ENCODE data around the gene SOD2. TPM values are rescaled to one million over a fixed set of nuclear protein-coding genes. Genes with fewer than 3 reads are reported as not detected.
"Not testable (repeated sequence)": the region's sequence is repeated elsewhere in the genome, so short reads cannot be mapped to it uniquely, and the experiment has no call there.

The SOD2 gene
- total RNA-seq, 2 donors from 2014 or later: 200 to 292 TPM

GRCh38 chr6:159725208-159725607, 32.2 kb upstream of the SOD2 start:
- not testable (repeated sequence) for H3K27me3 Mint-ChIP-seq; H3K36me3 Mint-ChIP-seq (ENCODE audit: low read depth); DNase-seq; H3K9me3 ChIP-seq (ENCODE audit: control insufficient read depth, low read length, poor library complexity, severe bottlenecking); H3K4me3 Mint-ChIP-seq; ATAC-seq
- Mint-ChIP-seq H3K4me1 (peaks cover 29% of the 10 kb centered on the region), H3K27ac (peak overlapping the region; percentile 78)

DNA sequence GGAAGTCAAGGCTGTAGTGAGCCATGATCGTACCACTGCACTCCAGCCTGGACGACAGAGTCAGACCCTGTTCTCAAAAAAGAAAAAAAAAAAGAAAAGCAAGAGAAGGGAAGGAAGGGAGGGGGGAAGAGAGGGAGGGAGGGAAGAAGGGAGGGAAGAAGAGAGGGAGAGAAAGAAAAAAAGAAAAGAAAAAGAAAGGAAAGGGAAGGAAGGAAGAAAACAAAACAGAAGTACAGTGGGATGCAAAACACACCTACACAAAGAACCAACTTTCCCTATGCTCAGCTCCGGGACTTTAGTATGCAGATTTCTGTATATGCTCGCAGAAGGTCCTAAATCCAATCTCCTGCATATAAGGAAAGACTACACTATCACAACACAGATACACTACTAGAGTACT, 31.7 kb upstream of the SOD2 start:
- DNase-seq (no peak), ATAC-seq (no peak)
- Mint-ChIP-seq H3K27me3 (no peaks in the 10 kb centered on the region), H3K36me3 (ENCODE audit: low read depth) (peaks cover 4% of the 10 kb centered on the region), H3K27ac (peak overlapping the region; percentile 78), H3K4me3 (peak overlapping the region; percentile 63), H3K4me1 (peaks cover 28% of the 10 kb centered on the region)
- no peaks in the 10 kb centered on the region for H3K9me3 ChIP-seq (ENCODE audit: control insufficient read depth, low read length, poor library complexity, severe bottlenecking)

DNA sequence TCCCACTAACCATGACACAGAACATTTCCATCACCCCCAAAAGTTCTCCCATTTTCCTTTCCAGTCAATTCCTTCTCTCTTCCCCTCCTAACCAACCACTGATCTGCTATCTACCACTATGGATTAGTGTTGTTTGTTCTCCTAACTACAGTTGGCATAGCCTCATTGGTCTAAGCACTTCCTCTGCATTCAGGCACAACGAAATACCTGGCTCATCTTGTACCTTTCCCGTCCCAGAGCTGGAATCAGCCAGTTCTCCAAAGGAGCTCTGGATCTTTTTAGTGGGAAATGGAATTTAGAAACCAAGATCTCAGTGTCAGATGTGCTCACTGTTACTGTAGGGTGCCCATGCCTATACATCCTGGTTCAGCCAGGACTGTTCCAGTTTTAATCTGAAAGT, 30.2 kb upstream of the SOD2 start:
- Mint-ChIP-seq H3K27ac (no peak overlapping the region), H3K4me1 (peaks cover 18% of the 10 kb centered on the region), H3K36me3 (ENCODE audit: low read depth) (peaks cover 4% of the 10 kb centered on the region), H3K27me3 (no peaks in the 10 kb centered on the region), H3K4me3 (no peak overlapping the region)
- H3K9me3 ChIP-seq (ENCODE audit: control insufficient read depth, low read length, poor library complexity, severe bottlenecking): no peaks in the 10 kb centered on the region
- DNase-seq (no peak), ATAC-seq (no peak)

GRCh38 chr6:159722655-159723054, 29.6 kb upstream of the SOD2 start:
- no peaks in the 10 kb centered on the region for H3K9me3 ChIP-seq (ENCODE audit: control insufficient read depth, low read length, poor library complexity, severe bottlenecking)
- ATAC-seq (no peak), DNase-seq (no peak)
- Mint-ChIP-seq H3K4me3 (no peak overlapping the region), H3K27me3 (no peaks in the 10 kb centered on the region), H3K27ac (no peak overlapping the region), H3K4me1 (peaks cover 18% of the 10 kb centered on the region), H3K36me3 (ENCODE audit: low read depth) (peaks cover 4% of the 10 kb centered on the region)

GRCh38 chr6:159721981-159722380, 28.9 kb upstream of the SOD2 start:
- not testable (repeated sequence) for H3K4me3 Mint-ChIP-seq; DNase-seq; H3K9me3 ChIP-seq (ENCODE audit: control insufficient read depth, low read length, poor library complexity, severe bottlenecking); H3K27ac Mint-ChIP-seq; H3K27me3 Mint-ChIP-seq; ATAC-seq; H3K36me3 Mint-ChIP-seq (ENCODE audit: low read depth)
- peaks cover 17% of the 10 kb centered on the region for H3K4me1 Mint-ChIP-seq

DNA sequence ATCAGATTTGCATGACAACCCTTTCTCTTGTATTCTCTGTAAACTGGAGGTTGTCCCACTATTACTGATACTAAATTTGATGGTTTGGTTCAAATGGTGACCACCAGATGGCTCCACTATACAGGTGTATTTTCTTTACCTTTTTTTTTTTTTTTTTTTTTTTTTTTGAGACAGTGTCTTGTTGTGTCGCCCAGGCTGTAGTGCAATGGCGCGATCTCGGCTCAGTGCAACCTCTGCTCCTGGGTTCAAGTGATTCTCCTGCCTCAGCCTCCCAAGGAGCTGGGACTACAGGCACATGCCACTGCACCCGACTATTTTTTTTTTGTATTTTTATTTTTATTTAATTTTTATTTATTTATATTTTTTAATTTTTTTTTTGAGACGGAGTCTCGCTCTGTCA, 27.7 kb upstream of the SOD2 start:
- Mint-ChIP-seq H3K4me3 (no peak overlapping the region), H3K27me3 (no peaks in the 10 kb centered on the region), H3K36me3 (ENCODE audit: low read depth) (peaks cover 4% of the 10 kb centered on the region), H3K27ac (no peak overlapping the region), H3K4me1 (peaks cover 5% of the 10 kb centered on the region)
- no peaks in the 10 kb centered on the region for H3K9me3 ChIP-seq (ENCODE audit: control insufficient read depth, low read length, poor library complexity, severe bottlenecking)
- DNase-seq: peak in 2 of 3 donors; percentile 12 to 16
- ATAC-seq: peak; percentile 86

DNA sequence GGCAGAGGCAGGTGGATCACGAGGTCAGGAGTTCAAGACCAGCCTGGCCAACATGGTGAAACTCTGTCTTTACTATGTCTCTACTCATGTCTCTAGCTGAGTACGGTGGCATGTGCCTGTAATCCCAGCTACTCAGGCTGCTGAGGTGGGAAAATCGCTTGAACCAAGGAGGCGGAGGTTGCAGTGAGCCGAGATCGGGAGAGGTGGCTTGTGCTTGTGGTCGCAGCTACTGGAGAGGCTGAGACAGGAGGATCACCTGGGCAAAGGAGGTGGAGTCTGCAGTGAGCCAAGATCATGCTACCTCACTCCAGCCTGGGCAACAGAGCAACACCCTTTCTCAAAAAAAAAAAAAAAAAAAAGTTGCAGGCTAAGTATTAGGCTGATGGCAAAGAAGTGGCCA, 26.2 kb upstream of the SOD2 start:
- H3K27me3 Mint-ChIP-seq: no peaks in the 10 kb centered on the region
- peaks cover 4% of the 10 kb centered on the region for H3K36me3 Mint-ChIP-seq (ENCODE audit: low read depth)
- H3K4me3 Mint-ChIP-seq: no peak overlapping the region
- H3K27ac Mint-ChIP-seq: peak overlapping the region; percentile 21
- ATAC-seq (no peak), DNase-seq (no peak)
- H3K4me1 Mint-ChIP-seq: peaks cover 2% of the 10 kb centered on the region
- no peaks in the 10 kb centered on the region for H3K9me3 ChIP-seq (ENCODE audit: control insufficient read depth, low read length, poor library complexity, severe bottlenecking)

GRCh38 chr6:159718634-159719033, 25.6 kb upstream of the SOD2 start:
- H3K9me3 ChIP-seq (ENCODE audit: control insufficient read depth, low read length, poor library complexity, severe bottlenecking): no peaks in the 10 kb centered on the region
- DNase-seq (no peak), ATAC-seq (no peak)
- Mint-ChIP-seq H3K4me3 (no peak overlapping the region), H3K36me3 (ENCODE audit: low read depth) (peaks cover 4% of the 10 kb centered on the region), H3K27ac (peak overlapping the region; percentile 21), H3K27me3 (no peaks in the 10 kb centered on the region), H3K4me1 (peaks cover 2% of the 10 kb centered on the region)

DNA sequence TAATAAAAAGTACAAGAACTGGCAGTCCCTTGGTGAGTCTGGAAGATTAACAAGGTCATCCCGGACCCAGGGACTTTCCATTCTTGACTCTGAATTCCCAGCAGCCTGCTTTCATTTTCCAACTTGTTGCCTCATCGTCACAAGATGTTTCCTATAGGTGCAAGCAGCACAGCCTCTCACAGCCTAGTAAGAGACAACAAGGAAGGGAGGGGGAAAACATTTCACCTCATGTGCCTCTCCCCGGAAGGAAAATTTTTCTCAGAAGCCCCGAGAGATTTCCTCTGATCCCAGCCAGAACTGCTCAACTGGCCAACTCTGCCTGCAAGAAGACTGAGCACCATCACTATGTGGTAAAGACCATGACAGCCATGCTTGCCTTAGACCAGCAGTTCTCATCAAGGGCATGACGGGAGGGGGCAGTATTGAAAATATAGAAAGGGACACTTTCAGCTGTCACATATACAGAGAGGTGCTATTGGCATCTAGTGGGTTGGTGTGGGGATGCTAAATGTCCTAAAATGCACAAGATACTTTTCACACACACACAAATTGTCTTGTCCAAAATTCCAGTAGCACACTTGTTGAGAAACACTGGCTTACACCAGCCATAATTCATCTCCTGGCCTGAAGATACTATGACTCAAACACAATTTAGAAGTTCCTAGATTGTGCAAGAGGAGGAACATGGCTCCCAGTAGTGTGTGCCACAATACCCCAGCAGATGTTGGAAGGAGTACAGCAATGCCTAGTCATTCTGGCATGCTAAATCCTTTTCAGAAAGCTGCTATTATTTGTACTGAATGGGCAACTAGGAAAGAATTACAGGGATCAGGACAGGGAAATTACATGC, 23.4 kb upstream of the SOD2 start:
- DNase-seq (no peak), ATAC-seq (peak; percentile 32)
- H3K4me3 Mint-ChIP-seq: no peak overlapping the region
- H3K36me3 Mint-ChIP-seq (ENCODE audit: low read depth): no peaks in the 10 kb centered on the region
- H3K4me1 Mint-ChIP-seq: peaks cover 2% of the 10 kb centered on the region
- no peak overlapping the region for H3K27ac Mint-ChIP-seq
- H3K27me3 Mint-ChIP-seq: no peaks in the 10 kb centered on the region
- H3K9me3 ChIP-seq (ENCODE audit: control insufficient read depth, low read length, poor library complexity, severe bottlenecking): no peaks in the 10 kb centered on the region

- no peak for ATAC-seq
- Mint-ChIP-seq H3K4me3 (no peak overlapping the region), H3K36me3 (ENCODE audit: low read depth) (no peaks in the 10 kb centered on the region), H3K4me1 (peaks cover 2% of the 10 kb centered on the region), H3K27me3 (no peaks in the 10 kb centered on the region), H3K27ac (no peak overlapping the region)
- no peaks in the 10 kb centered on the region for H3K9me3 ChIP-seq (ENCODE audit: control insufficient read depth, low read length, poor library complexity, severe bottlenecking)
- no peak for DNase-seq
These were observed 22.6 kb upstream of the SOD2 start for GRCh38 chr6:159715605-159716004.

DNA sequence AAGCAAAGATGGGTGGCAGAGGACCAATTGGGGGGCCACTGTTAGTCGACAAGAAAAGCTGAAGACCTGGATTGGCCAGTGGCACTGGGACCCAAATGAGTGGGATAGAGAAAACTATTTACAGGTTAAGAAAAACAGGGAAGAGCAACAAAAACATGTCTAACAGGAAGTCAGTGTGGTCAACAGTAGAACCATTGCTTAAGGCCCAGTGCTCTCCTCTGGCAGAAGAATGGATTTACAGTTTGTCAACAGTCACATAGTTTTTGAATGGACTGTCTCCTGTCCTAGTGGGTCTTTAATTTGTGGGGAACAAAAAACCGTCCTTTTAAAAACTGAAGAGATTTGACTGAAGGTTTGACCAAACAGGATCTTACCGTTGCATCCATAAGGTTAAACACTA, 22.1 kb upstream of the SOD2 start:
- Mint-ChIP-seq H3K27me3 (no peaks in the 10 kb centered on the region), H3K4me3 (no peak overlapping the region), H3K27ac (peak overlapping the region; percentile 5), H3K36me3 (ENCODE audit: low read depth) (no peaks in the 10 kb centered on the region), H3K4me1 (peaks cover 2% of the 10 kb centered on the region)
- DNase-seq (no peak), ATAC-seq (no peak)
- no peaks in the 10 kb centered on the region for H3K9me3 ChIP-seq (ENCODE audit: control insufficient read depth, low read length, poor library complexity, severe bottlenecking)

DNA sequence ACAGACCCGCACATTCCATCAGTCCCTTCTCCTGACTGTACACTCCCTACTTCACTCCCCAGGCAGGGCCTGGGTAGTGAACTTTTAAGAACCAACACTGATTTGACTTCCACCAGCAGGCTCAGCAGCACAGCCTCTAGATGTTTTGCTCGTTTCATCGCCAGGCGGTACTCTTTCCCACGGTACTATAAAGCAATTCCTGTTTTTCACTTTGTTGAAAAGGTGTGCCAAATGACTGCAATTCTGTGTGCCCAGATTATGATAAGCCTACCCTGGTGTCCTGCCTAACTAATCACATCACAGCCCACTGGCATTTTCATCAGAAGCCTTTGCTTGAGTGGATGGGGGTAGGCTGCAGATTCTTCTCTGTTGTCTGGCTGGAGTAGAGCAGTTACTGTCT, 21.4 kb upstream of the SOD2 start:
- Mint-ChIP-seq H3K27ac (no peak overlapping the region), H3K36me3 (ENCODE audit: low read depth) (no peaks in the 10 kb centered on the region), H3K27me3 (no peaks in the 10 kb centered on the region), H3K4me1 (peaks cover 2% of the 10 kb centered on the region), H3K4me3 (no peak overlapping the region)
- H3K9me3 ChIP-seq (ENCODE audit: control insufficient read depth, low read length, poor library complexity, severe bottlenecking): no peaks in the 10 kb centered on the region
- DNase-seq (no peak), ATAC-seq (no peak)

GRCh38 chr6:159713984-159714383, 20.9 kb upstream of the SOD2 start:
- Mint-ChIP-seq H3K27me3 (no peaks in the 10 kb centered on the region), H3K4me3 (no peak overlapping the region), H3K27ac (no peak overlapping the region), H3K36me3 (ENCODE audit: low read depth) (no peaks in the 10 kb centered on the region), H3K4me1 (peaks cover 4% of the 10 kb centered on the region)
- no peaks in the 10 kb centered on the region for H3K9me3 ChIP-seq (ENCODE audit: control insufficient read depth, low read length, poor library complexity, severe bottlenecking)
- DNase-seq: no peak
- no peak for ATAC-seq

DNA sequence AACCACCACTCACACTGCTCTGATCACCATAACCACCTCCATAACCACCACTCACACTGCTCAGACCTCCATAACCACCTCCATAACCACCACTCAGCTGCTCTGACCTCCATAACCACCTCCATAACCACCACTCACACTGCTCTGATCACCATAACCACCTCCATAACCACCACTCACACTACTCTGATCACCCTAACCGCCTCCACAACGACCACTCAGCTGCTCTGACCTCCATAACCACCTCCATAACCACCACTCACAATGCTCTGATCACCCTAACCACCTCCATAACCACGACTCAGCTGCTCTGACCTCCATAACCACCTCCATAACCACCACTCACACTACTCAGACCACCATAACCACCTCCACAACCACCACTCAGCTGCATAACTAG, 19.3 kb upstream of the SOD2 start:
- H3K36me3 Mint-ChIP-seq (ENCODE audit: low read depth); ATAC-seq; H3K27me3 Mint-ChIP-seq; H3K4me1 Mint-ChIP-seq; H3K4me3 Mint-ChIP-seq; H3K27ac Mint-ChIP-seq; DNase-seq; H3K9me3 ChIP-seq (ENCODE audit: control insufficient read depth, low read length, poor library complexity, severe bottlenecking): not testable (repeated sequence)

Measured in T-helper 17 cell (primary cell).